Ovary (tissue), 9 donors: ENCODE results near the gene SHROOM3. TPM values are rescaled to one million over a fixed set of nuclear protein-coding genes. Genes with fewer than 3 reads are reported as not detected.
"Not testable (repeated sequence)": the region's sequence is repeated elsewhere in the genome, so short reads cannot be mapped to it uniquely, and the experiment has no call there.

Experiments
- DNase-seq, 5 donors: peaks; one replicate each; pipeline ENCODE4 v3.0.0-alpha.2; 2019 to 2020
- H3K27ac ChIP-seq, 2 donors: fragments of 200-600 bp; one replicate each; pipeline versions ENCODE4 v1.5.1 to v1.8.0; 2019 to 2022
- H3K27me3 ChIP-seq: fragments of 200-600 bp; one replicate; pipeline ENCODE4 v1.8.0; 2022
- H3K36me3 ChIP-seq: fragments of 200-600 bp; sonication (generic); one replicate; pipeline ENCODE4 v1.5.1; 2019
- H3K4me1 ChIP-seq: one replicate; pipeline ENCODE4 v1.8.1; 2013; ENCODE audit warnings: mild to moderate bottlenecking, moderate library complexity; ENCODE audit not compliant: insufficient read depth
- H3K4me3 ChIP-seq: fragments of 200-600 bp; sonication (generic); one replicate; pipeline ENCODE4 v1.5.1; 2017
- H3K9me3 ChIP-seq, 2 donors: fragments of 200-600 bp in 1 of 2; sonication (generic) in 1 of 2; one replicate each; pipeline versions ENCODE4 v1.5.1 to v1.8.1; 2013 to 2019; ENCODE audit warnings: mild to moderate bottlenecking in 1 of 2, moderate library complexity in 1 of 2
- EP300 ChIP-seq: sonication (generic); formaldehyde crosslinking; IDR thresholded peaks from one replicate; pipeline ENCODE4 v1.6.1; 2017; ENCODE audit warnings: antibody characterized with exemption
- POLR2A ChIP-seq: fragments of 450-650 bp; IDR thresholded peaks from one replicate; pipeline ENCODE4 v1.6.1; 2017; ENCODE audit warnings: antibody characterized with exemption, mild to moderate bottlenecking, moderate library complexity
- WGBS, 3 donors: extraction: QIAGEN DNeasy Blood & Tissue Kit in 1 of 3; methylation state at CpG; one replicate each; pipeline versions ENCODE4 v1.1.5 to v1.1.7; 2013 to 2017; 5-methylcytosine and 5-hydroxymethylcytosine counted together
- intact Hi-C, 4 donors: fragments of 100-400 bp; cut with DNase I; formaldehyde crosslinking; loops; one replicate each; pipeline versions ENCODE4 v1.11.0 to v1.15.1; 2022 to 2023
- polyA plus RNA-seq, 2 donors: library from polyadenylated mRNA; stranded (reverse); fragments of 200-250 nt in 1 of 2; fragments of 350-450 nt in 1 of 2; fragmentation: Illumina TruSeq in 1 of 2; extraction: RNeasy Lipid Tissue Mini Kit (QIAGEN cat#74804) in 1 of 2; gene quantifications; one replicate each; pipeline ENCODE4 v1.2.3, GENCODE V29; 2013 to 2014
- total RNA-seq, 7 donors: library from RNA; depleted of rRNA in 2 of 7; stranded (reverse); fragments of >200 nt in 2 of 7; fragmentation: NEBNext Ultra II Directional in 3 of 7; extraction: Animal tissue kit (Norgen Biotek cat#: 25700) in 3 of 7; gene quantifications; one replicate each; pipeline versions ENCODE4 v1.1.0 to v1.2.4, GENCODE V29; 2016 to 2023
- TF ChIP-seq, protein P1 (sequence below), 3 donors: fragments of 450-650 bp in 2 of 3; fragments of 200-600 bp in 1 of 3; IDR thresholded peaks; one replicate each; pipeline versions ENCODE4 v1.5.1 to v1.8.0; 2016 to 2022; ENCODE audit warnings: antibody characterized with exemption in 3 of 3, mild to moderate bottlenecking in 1 of 3
- donor health status: DM: no; HTN: no; CAD: no; lungs with moderate emphysema.
- donor health status: DM: no; HTN: no; CAD: no.
- donor health status: Bipolar disorder and iron deficiency.
- donor health status: DM: yes; HTN: yes; CAD: no.
- donor health status: DM: no; HTN: no; CAD: no.
- donor health status: DM: yes; HTN: yes; CAD: no.

Gene SHROOM3
- total and polyA plus RNA-seq, 9 donors: 0.80 to 70.1 (median 3.8) TPM

GRCh38 chr4:76718021-76718420 is 283.0 kb downstream of the SHROOM3 start:
- H3K27ac ChIP-seq: no peak overlapping the region
- DNase-seq: no peak
- H3K27me3 ChIP-seq: no peaks in the 10 kb centered on the region
- WGBS, 3 donors: 80 to 87% (median 84%) methylated on average over 2 of the region's 2 CpGs
- H3K4me3 ChIP-seq: no peak overlapping the region
- H3K4me1 ChIP-seq: no peaks in the 10 kb centered on the region
- no peaks in the 10 kb centered on the region for H3K36me3 ChIP-seq
- TF ChIP-seq POLR2A (no peak), EP300 (no peak)
- TF ChIP-seq, protein P1, sequence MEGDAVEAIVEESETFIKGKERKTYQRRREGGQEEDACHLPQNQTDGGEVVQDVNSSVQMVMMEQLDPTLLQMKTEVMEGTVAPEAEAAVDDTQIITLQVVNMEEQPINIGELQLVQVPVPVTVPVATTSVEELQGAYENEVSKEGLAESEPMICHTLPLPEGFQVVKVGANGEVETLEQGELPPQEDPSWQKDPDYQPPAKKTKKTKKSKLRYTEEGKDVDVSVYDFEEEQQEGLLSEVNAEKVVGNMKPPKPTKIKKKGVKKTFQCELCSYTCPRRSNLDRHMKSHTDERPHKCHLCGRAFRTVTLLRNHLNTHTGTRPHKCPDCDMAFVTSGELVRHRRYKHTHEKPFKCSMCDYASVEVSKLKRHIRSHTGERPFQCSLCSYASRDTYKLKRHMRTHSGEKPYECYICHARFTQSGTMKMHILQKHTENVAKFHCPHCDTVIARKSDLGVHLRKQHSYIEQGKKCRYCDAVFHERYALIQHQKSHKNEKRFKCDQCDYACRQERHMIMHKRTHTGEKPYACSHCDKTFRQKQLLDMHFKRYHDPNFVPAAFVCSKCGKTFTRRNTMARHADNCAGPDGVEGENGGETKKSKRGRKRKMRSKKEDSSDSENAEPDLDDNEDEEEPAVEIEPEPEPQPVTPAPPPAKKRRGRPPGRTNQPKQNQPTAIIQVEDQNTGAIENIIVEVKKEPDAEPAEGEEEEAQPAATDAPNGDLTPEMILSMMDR (IDR thresholded peaks at IDR 0.05): no peak
- H3K9me3 ChIP-seq: no peaks in the 10 kb centered on the region
- intact Hi-C loops: no loop called here

DNA sequence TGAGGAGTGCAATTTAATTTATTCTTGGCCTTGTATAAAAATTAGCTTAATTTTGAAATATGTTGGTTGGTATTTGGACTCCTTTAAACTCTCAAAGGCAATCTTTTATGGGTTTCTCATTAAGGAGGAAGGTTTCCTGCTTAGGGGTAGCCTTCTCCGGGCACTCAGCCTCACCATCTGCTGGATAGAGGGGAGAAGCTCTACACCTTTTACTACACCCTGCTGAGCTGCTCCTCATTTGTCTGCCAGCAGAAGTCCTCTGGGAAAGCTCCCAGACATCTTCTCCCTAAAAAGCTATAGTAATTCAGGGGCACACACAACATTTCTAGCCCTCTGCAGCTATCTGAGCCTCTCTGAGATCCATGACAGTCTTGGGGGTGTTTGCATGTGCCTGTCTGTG is 283.8 kb downstream of the SHROOM3 start:
- intact Hi-C loops: no loop called here
- 80 to 92% (median 88%) methylated on average over 1 of the region's 1 CpG for WGBS, 3 donors
- no peak overlapping the region for H3K4me3 ChIP-seq
- no peaks in the 10 kb centered on the region for H3K27me3 ChIP-seq
- no peaks in the 10 kb centered on the region for H3K4me1 ChIP-seq
- TF ChIP-seq EP300 (no peak), POLR2A (no peak)
- TF ChIP-seq, protein P1 (IDR thresholded peaks at IDR 0.05): no peak
- H3K9me3 ChIP-seq: no peaks in the 10 kb centered on the region
- no peak overlapping the region for H3K27ac ChIP-seq
- no peak for DNase-seq
- H3K36me3 ChIP-seq: no peaks in the 10 kb centered on the region

DNA sequence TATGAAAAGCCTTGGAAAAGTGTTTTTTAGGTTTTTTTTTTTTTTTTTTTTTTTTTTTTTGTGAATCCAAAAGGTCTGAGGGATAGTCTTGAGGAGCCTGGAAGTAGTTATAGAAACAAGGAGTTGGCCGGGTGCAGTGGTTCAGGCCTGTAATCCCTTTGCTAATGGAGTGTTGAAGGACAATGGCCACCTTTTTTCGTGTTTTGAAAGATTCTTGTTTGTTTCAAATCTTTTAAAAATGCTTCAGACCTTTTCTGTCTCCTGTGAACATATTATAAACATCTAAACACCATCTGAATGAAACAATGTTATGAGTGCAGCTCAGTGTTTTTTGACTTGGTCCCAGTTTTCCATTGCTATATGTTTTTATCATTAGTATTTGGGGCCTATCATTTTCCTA is 285.1 kb downstream of the SHROOM3 start:
- WGBS, 3 donors: 94 to 96% (median 95%) methylated on average over 2 of the region's 2 CpGs
- no peak for TF ChIP-seq EP300
- TF ChIP-seq, protein P1 (IDR thresholded peaks at IDR 0.05): no peak
- TF ChIP-seq POLR2A: no peak
- intact Hi-C loops: no loop called here
- Histone ChIP-seq H3K27ac (no peak overlapping the region), H3K27me3 (no peaks in the 10 kb centered on the region), H3K9me3 (no peaks in the 10 kb centered on the region), H3K4me3 (no peak overlapping the region), H3K36me3 (no peaks in the 10 kb centered on the region), H3K4me1 (no peaks in the 10 kb centered on the region)
- DNase-seq: no peak

DNA sequence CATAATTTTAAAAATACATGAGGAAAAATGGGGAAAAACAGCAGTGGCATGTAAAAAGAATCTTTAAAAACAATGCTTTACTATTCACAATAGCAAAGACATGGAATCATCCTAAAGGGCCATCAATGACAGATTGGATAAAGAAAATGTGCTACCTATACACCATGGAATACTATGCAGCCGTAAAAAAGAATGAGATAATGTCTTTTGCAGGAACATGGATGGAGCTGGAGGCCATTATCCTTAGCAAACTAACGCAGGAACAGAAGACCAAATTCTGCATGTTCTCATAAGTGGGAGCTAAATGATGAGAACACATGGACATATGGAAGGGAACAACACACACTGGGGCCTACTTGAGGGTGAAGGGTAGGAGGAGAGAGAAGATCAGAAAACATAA is 287.1 kb downstream of the SHROOM3 start:
- DNase-seq, intact Hi-C loops, H3K27ac ChIP-seq, H3K36me3 ChIP-seq, H3K9me3 ChIP-seq, H3K4me3 ChIP-seq, H3K4me1 ChIP-seq, H3K27me3 ChIP-seq: not testable (repeated sequence)
- WGBS, 3 donors: 93 to 99% (median 99%) methylated on average over 2 of the region's 2 CpGs

DNA sequence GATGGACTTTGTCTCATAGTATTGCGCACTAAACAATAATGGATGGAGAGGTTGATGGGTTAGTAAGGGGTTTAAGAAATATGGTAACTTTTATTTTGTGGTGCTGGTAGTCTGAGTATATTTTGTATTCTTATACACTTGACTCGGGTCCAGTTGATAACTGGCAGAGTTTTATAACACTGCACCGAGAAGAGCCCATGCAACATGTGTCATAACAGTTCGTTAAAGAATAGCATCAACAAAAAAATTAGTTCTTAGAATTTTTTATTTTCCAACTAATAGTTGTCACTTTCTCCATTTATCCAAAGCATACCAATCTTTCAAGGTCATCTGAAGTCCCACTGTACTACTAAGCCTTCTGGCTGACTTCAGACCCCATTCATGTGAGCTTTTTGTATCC is 287.8 kb downstream of the SHROOM3 start:
- DNase-seq: no peak

More for the DNA sequence above, 287.8 kb downstream of the SHROOM3 start:
- intact Hi-C loops: no loop called here
- Histone ChIP-seq H3K9me3 (no peaks in the 10 kb centered on the region), H3K36me3 (no peaks in the 10 kb centered on the region), H3K4me3 (no peak overlapping the region), H3K4me1 (no peaks in the 10 kb centered on the region), H3K27ac (no peak overlapping the region), H3K27me3 (no peaks in the 10 kb centered on the region)
- 44 to 69% (median 54%) methylated on average over 4 of the region's 4 CpGs for WGBS, 3 donors
- TF ChIP-seq EP300 (no peak), POLR2A (no peak)
- TF ChIP-seq, protein P1 (IDR thresholded peaks at IDR 0.05): no peak
